ENCODE data around the gene SSBP1. TPM values are rescaled to one million over a fixed set of nuclear protein-coding genes. Genes with fewer than 3 reads are reported as not detected.

The SSBP1 gene
- total and polyA plus RNA-seq, 8 donors, result 28.5 to 88.8 (median 47.4) TPM

- ATAC-seq, result no peak
- no peak for TF ChIP-seq CTCF (IDR thresholded peaks at IDR 0.05)
- no peaks in the 10 kb centered on the region for H3K36me3 ChIP-seq
- H3K4me3 ChIP-seq, result no peak overlapping the region
- intact Hi-C loops (cut with DNase I), result no loop called here
- H3K27ac ChIP-seq, result no peak overlapping the region
- DNase-seq, result no peak
- no peak for FAIRE-seq
- peaks cover 34 to 35% (median 34%) of the 10 kb centered on the region in 3 donors for H3K4me1 ChIP-seq
- H3K27me3 ChIP-seq, result no peaks in the 10 kb centered on the region
- WGBS, 2 donors, result 50 to 63% methylated on average over 3 of the region's 3 CpGs
- no peaks in the 10 kb centered on the region for H3K9me3 ChIP-seq
Measured at GRCh38 chr7:141699860-141700259, 38.3 kb upstream of the SSBP1 start.

GRCh38 chr7:141700296-141700847, 37.8 kb upstream of the SSBP1 start:
- Histone ChIP-seq H3K9me3 (no peaks in the 10 kb centered on the region), H3K27me3 (no peaks in the 10 kb centered on the region), H3K4me3 (peak overlapping the region in 3 of 4 donors; percentile 77 to 83 (median 80)), H3K27ac (peak overlapping the region in 2 of 4 donors; percentile 78 to 83), H3K4me1 (peaks cover 29 to 32% (median 29%) of the 10 kb centered on the region in 3 donors), H3K36me3 (no peaks in the 10 kb centered on the region)
- no peak for TF ChIP-seq CTCF (IDR thresholded peaks at IDR 0.05)
- WGBS, 2 donors, result 44 to 48% methylated on average over 5 of the region's 5 CpGs
- DNase-seq, result no peak
- FAIRE-seq, result no peak
- ATAC-seq, result no peak
- intact Hi-C loops (cut with DNase I), result no loop called here

GRCh38 chr7:141700848-141701371, 37.2 kb upstream of the SSBP1 start:
- H3K9me3 ChIP-seq, result no peaks in the 10 kb centered on the region
- WGBS, 2 donors, result 7 to 9% methylated on average over 20 of the region's 20 CpGs
- no peaks in the 10 kb centered on the region for H3K36me3 ChIP-seq
- H3K27me3 ChIP-seq, result no peaks in the 10 kb centered on the region
- DNase-seq (peak in 1 of 6 donors; percentile 16), FAIRE-seq (no peak), ATAC-seq (peak in 3 of 4 donors; percentile 11 to 25 (median 22))
- peak overlapping the region; percentile 51 to 83 (median 78) for H3K4me3 ChIP-seq
- intact Hi-C loops (cut with DNase I), result no loop called here
- peaks cover 23 to 27% (median 25%) of the 10 kb centered on the region in 3 donors for H3K4me1 ChIP-seq
- no peak for TF ChIP-seq CTCF (IDR thresholded peaks at IDR 0.05)
- H3K27ac ChIP-seq, result peak overlapping the region in 3 of 4 donors; percentile 70 to 83 (median 78)

- Histone ChIP-seq H3K27me3 (no peaks in the 10 kb centered on the region), H3K36me3 (no peaks in the 10 kb centered on the region), H3K9me3 (no peaks in the 10 kb centered on the region), H3K27ac (peak overlapping the region; percentile 52 to 83 (median 74)), H3K4me3 (peak overlapping the region; percentile 51 to 83 (median 78)), H3K4me1 (peaks cover 17 to 20% (median 19%) of the 10 kb centered on the region in 3 donors)
- DNase-seq (peak; percentile 46 to 79 (median 53)), FAIRE-seq (no peak), ATAC-seq (peak; percentile 48 to 75 (median 70))
- intact Hi-C loops (cut with DNase I), result no loop called here
- TF ChIP-seq CTCF (IDR thresholded peaks at IDR 0.05), result no peak
- 1% methylated on average over 19 to 59 of the region's 59 CpGs for WGBS, 2 donors
Measured at GRCh38 chr7:141701489-141702046, 36.6 kb upstream of the SSBP1 start.

Data from pancreas (tissue), 10 donors.